ENCODE measurements around the gene COX8C. TPM values are rescaled to one million over a fixed set of nuclear protein-coding genes. Genes with fewer than 3 reads are reported as not detected.

COX8C gene
- total RNA-seq, 3 donors from 2014 or later (not counting 1 experiment from before 2014, with no cell fraction given), result not detected

DNA sequence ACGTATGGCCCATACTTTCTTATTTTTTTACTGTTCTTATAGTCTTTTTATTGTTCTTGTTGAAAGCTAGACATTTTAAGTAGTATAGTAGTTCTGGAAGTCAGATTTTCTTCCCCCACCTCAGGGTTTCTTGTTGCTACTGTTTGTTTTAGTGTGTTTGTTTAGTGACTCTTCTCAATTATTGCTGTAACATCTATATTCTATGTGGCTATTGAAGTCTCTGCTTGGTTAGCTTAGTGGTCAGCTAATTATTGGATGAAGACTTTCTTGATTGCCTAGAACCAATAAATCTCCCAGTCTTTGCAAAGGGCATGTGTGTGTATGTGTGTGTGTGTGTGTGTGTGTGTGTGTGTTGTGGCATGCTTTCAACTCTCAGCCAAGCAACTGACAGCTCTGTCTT, 49.5 kb downstream of the COX8C start:
- ATAC-seq, result no peak
- H3K9me3 Mint-ChIP-seq, result peaks cover 2 to 8% of the 10 kb centered on the region in 2 donors
- intact Hi-C loops (cut with micrococcal nuclease), result no loop called here
- no peak overlapping the region for H3K4me3 Mint-ChIP-seq
- H3K9me3 ChIP-seq (ENCODE audit: control insufficient read depth, insufficient read depth, low read length), result peaks cover 4% of the 10 kb centered on the region
- no CpG with 5 or more reads among the region's 1 CpG for WGBS (ENCODE audit: insufficient coverage)
- peaks cover 27 to 48% of the 10 kb centered on the region in 2 donors for H3K27me3 Mint-ChIP-seq (ENCODE audit: low read depth in 2 of 2)
- H3K4me3 ChIP-seq (ENCODE audit: low read length), result no peak overlapping the region
- H3K4me1 Mint-ChIP-seq, result no peaks in the 10 kb centered on the region
- no peaks in the 10 kb centered on the region for H3K36me3 Mint-ChIP-seq
- no peaks in the 10 kb centered on the region for H3K36me3 ChIP-seq (ENCODE audit: control insufficient read depth, insufficient read depth, low read length)
- no peak for TF ChIP-seq CTCF (IDR thresholded peaks at IDR 0.05)
- no peak overlapping the region for H3K27ac Mint-ChIP-seq
- no peaks in the 10 kb centered on the region for H3K4me1 ChIP-seq (ENCODE audit: control insufficient read depth, insufficient read depth, low read length)
- H3K27me3 ChIP-seq (ENCODE audit: control insufficient read depth, insufficient read depth, low read length), result peaks cover 13% of the 10 kb centered on the region
- no peak overlapping the region for H3K27ac ChIP-seq (ENCODE audit: low read length)
- DNase-seq, result no peak

Other genes with a start within 250 kb of the COX8C start
- 10 to 100 TPM; 73.2 to 74.8 (median 74.4) TPM for gene ITPK1, start 231.3 kb upstream of the COX8C start, total RNA-seq
- 100 to 1,000 TPM in 1 of 3 donors, 10 to 100 TPM in 2; 89.5 to 106 (median 91.4) TPM for gene MOAP1, start 162.3 kb upstream of the COX8C start, total RNA-seq
- 10 to 100 TPM in 1 of 3 donors, 1 to 10 TPM in 2; 6.1 to 13.1 (median 9.0) TPM for gene LYSET, start 161.9 kb upstream of the COX8C start, total RNA-seq
- 1 to 10 TPM; 3.2 to 6.6 (median 5.2) TPM for gene GON7, start 140.1 kb upstream of the COX8C start, total RNA-seq
- gene UBR7, start 139.9 kb upstream of the COX8C start, total RNA-seq, result 10 to 100 TPM; 17.0 to 23.4 (median 18.6) TPM
- 10 to 100 TPM; 32.6 to 41.4 (median 38.7) TPM for gene BTBD7, start 14.1 kb upstream of the COX8C start, total RNA-seq
- gene UNC79, start 83.8 kb downstream of the COX8C start, total RNA-seq, result under 1 TPM in 2 of 3 donors, not detected in 1; 0.05 TPM